K562 (cell line): ENCODE data around the gene KCNJ4. TPM values are rescaled to one million over a fixed set of nuclear protein-coding genes. Genes with fewer than 3 reads are reported as not detected.

Source experiments
- ATAC-seq: fragments of 200-7000 bp; cut with Tn5 transposase; 3 replicates; pipeline ENCODE4 v1.9.1; 2020; ENCODE audit warnings: moderate library complexity
- BruUV-seq: library from RNA; stranded (reverse); fragments of 400-500 nt; replicated peaks from 2 replicates; lab custom pipeline; 2021; lab: Mats Ljungman, UMichigan
- CTCF ChIA-PET: fragments of 300-600 bp; formaldehyde crosslinking; extraction: SDS; loops from one replicate; lab custom pipeline; 2021; ENCODE audit warnings: low intra/inter-chr PET ratio; lab: Yijun Ruan, JAX
- POLR2A ChIA-PET: fragments of 300-600, 350-650 bp; sonication (Branson Sonifier 250); formaldehyde crosslinking; extraction: SDS; loops from one replicate; lab custom pipeline; 2021; ENCODE audit warnings: antibody characterized with exemption, inconsistent platforms; lab: Yijun Ruan, JAX
- DNase-seq, 4 experiments: peaks; one replicate each; pipeline versions ENCODE4 v3.0.0 to v3.0.0-alpha.2; 2011 to 2018; ENCODE audit warnings: low spot score in 3 of 4, mixed read lengths in 3 of 4; ENCODE audit errors: extremely low read depth in 1 of 4
- FAIRE-seq: peaks from 2 replicates; lab custom pipeline; 2011; peaks lifted over from hg19 to GRCh38; lab: Jason Lieb, UNC
- H2AFZ ChIP-seq: 2 replicates; pipeline ENCODE4 v1.6.0; 2011; ENCODE audit warnings: low read depth, low read length, control low read depth, inconsistent platforms
- H3K27ac ChIP-seq: fragments of 200-600 bp; 3 replicates; pipeline ENCODE4 v1.8.0; 2011; ENCODE audit warnings: low read depth, mild to moderate bottlenecking, control low read depth, inconsistent platforms, low read length, moderate library complexity, mixed read lengths; ENCODE audit errors: extremely low read depth
- H3K27me3 ChIP-seq, 2 experiments: fragments of 300-600 bp in 1 of 2; 2 replicates in 1 of 2; 3 replicates in 1 of 2; pipeline versions ENCODE4 v1.6.0 to v1.8.0; 2011; ENCODE audit warnings: inconsistent platforms in 2 of 2, low read length in 2 of 2, mild to moderate bottlenecking in 1 of 2, mixed read lengths in 1 of 2, moderate library complexity in 1 of 2; ENCODE audit not compliant: control insufficient read depth in 2 of 2, insufficient read depth in 2 of 2
- H3K36me3 ChIP-seq: fragments of 300-600 bp; 3 replicates; pipeline ENCODE4 v1.8.0; 2011; ENCODE audit warnings: mild to moderate bottlenecking, low read length, inconsistent platforms; ENCODE audit not compliant: control insufficient read depth, insufficient read depth
- H3K4me1 ChIP-seq, 2 experiments: fragments of 200-600 bp in 1 of 2; replicated peaks in 1 of 2; 2 replicates in 1 of 2; 3 replicates in 1 of 2; pipeline versions ENCODE4 v1.5.1 to v1.8.0; 2011; ENCODE audit warnings: inconsistent platforms in 2 of 2, low read length in 2 of 2, mild to moderate bottlenecking in 1 of 2, mixed read lengths in 1 of 2, moderate library complexity in 1 of 2; ENCODE audit not compliant: control insufficient read depth in 2 of 2, insufficient read depth in 2 of 2
- H3K4me2 ChIP-seq: 2 replicates; pipeline ENCODE4 v1.6.1; 2011; ENCODE audit warnings: low read length, control low read depth, inconsistent platforms, mixed read lengths; ENCODE audit not compliant: insufficient read depth
- H3K4me3 ChIP-seq: fragments of 200-600 bp; sonication (generic), shearing (Covaris generic); 2 replicates; pipeline ENCODE4 v1.5.1; 2016; ENCODE audit warnings: control low read depth, inconsistent platforms
- H3K79me2 ChIP-seq: fragments of 200-600 bp; 3 replicates; pipeline ENCODE4 v1.8.0; 2011; ENCODE audit warnings: low read length, inconsistent platforms; ENCODE audit not compliant: control insufficient read depth, insufficient read depth
- H3K9ac ChIP-seq, 2 experiments: 2 replicates each; pipeline versions ENCODE4 v1.6.0 to v1.6.1; 2011; ENCODE audit warnings: low read depth in 2 of 2, low read length in 2 of 2, control low read depth in 1 of 2, inconsistent platforms in 1 of 2, mild to moderate bottlenecking in 1 of 2, mixed read lengths in 1 of 2; ENCODE audit not compliant: insufficient read depth in 1 of 2
- H3K9me1 ChIP-seq: one replicate; pipeline ENCODE4 v1.6.0; 2011; ENCODE audit warnings: inconsistent platforms, mild to moderate bottlenecking, low read length, moderate library complexity; ENCODE audit not compliant: control insufficient read depth, insufficient read depth
- H3K9me3 ChIP-seq: replicated peaks from 2 replicates; pipeline ENCODE4 v1.5.1; 2011; ENCODE audit warnings: low read depth, low read length, inconsistent platforms; ENCODE audit not compliant: control insufficient read depth, insufficient read depth
- H4K20me1 ChIP-seq: replicated peaks from 2 replicates; pipeline ENCODE4 v1.6.1; 2011; ENCODE audit warnings: low read length, inconsistent platforms, mixed read lengths; ENCODE audit not compliant: control insufficient read depth, insufficient read depth
- CSDE1 ChIP-seq, 2 experiments: fragments of 450-650 bp; IDR thresholded peaks; 2 replicates each; pipeline ENCODE4 v1.6.1; 2016; ENCODE audit warnings: mild to moderate bottlenecking in 1 of 2
- ELF1 ChIP-seq: fragments of 200-800 bp; sonication (Bioruptor generic); IDR thresholded peaks from 2 replicates; pipeline ENCODE4 v1.6.1; 2016; ENCODE audit warnings: missing genetic modification characterization, missing compliant biosample characterization
- ETV6 ChIP-seq, 3 experiments: fragments of 150-350 bp in 1 of 3; sonication (generic) in 1 of 3; formaldehyde crosslinking in 1 of 3; IDR thresholded peaks; 2 replicates each; pipeline versions ENCODE4 v1.6.1 to v1.8.0; 2014 to 2022; ENCODE audit warnings: borderline replicate concordance in 2 of 3, low read depth in 2 of 3, antibody characterized with exemption in 1 of 3, low read length in 1 of 3, mild to moderate bottlenecking in 1 of 3, missing genetic modification reagents in 1 of 3
- KHSRP ChIP-seq: fragments of 450-650 bp; IDR thresholded peaks from 2 replicates; pipeline ENCODE4 v1.6.1; 2017
- MEF2D ChIP-seq: conservative IDR thresholded peaks from 2 replicates; pipeline ENCODE4 v1.6.1; 2016; ENCODE audit warnings: low read depth, missing genetic modification characterization, missing compliant biosample characterization
- NFIC ChIP-seq: fragments of 450-650 bp; IDR thresholded peaks from 2 replicates; pipeline ENCODE4 v1.6.1; 2017; ENCODE audit warnings: mild to moderate bottlenecking, inconsistent platforms
- SMAD1 ChIP-seq: fragments of 150-350 bp; IDR thresholded peaks from 2 replicates; pipeline ENCODE4 v1.6.1; 2014; ENCODE audit warnings: low read length, low read depth; ENCODE audit not compliant: partially characterized antibody
- ZNF316 ChIP-seq: fragments of 450-650 bp; IDR thresholded peaks from 2 replicates; pipeline ENCODE4 v1.6.1; 2016
- ZNF347 ChIP-seq: fragments of 450-650 bp; formaldehyde crosslinking; IDR thresholded peaks from 2 replicates; pipeline ENCODE4 v1.4.0; 2020; ENCODE audit warnings: low read depth, mild to moderate bottlenecking, moderate library complexity
- ZNF384 ChIP-seq: IDR thresholded peaks from 2 replicates; pipeline ENCODE4 v1.6.1; 2012; ENCODE audit warnings: low read depth, low read length, improper control_type of control experiment
- ZNF436 ChIP-seq: fragments of 250-450, 450-650 bp; sonication (Bioruptor Pico); formaldehyde crosslinking; IDR thresholded peaks from 2 replicates; pipeline ENCODE4 v1.7.0; 2020; ENCODE audit warnings: mild to moderate bottlenecking
- WGBS: fragments of 100-300 bp; shearing (Covaris generic); methylation state at CpG from one replicate; pipeline ENCODE4 v1.1.6; 2016; ENCODE audit warnings: low coverage, mixed read lengths; ENCODE audit not compliant: insufficient coverage; ENCODE audit errors: missing lambda C conversion rate; 5-methylcytosine and 5-hydroxymethylcytosine counted together
- in situ Hi-C: fragments of 300-500 bp; cut with MboI; formaldehyde crosslinking; loops from 4 replicates; pipeline ENCODE4 v1.15.0; 2018; ENCODE audit warnings: inconsistent platforms, mixed read lengths
- intact Hi-C: fragments of 100-400 bp; cut with micrococcal nuclease; formaldehyde crosslinking; loops from 2 replicates; pipeline ENCODE4 v1.14.2; 2022
- polyA plus RNA-seq, 8 experiments: library from polyadenylated mRNA; depleted of rRNA in 4 of 8; stranded (reverse) in 5 of 8; unstranded in 3 of 8; fragments of >200 nt; fragmentation: Nextera tagmentation in 2 of 8; fragmentation: Illumina TruSeq in 1 of 8; extraction: Ambion mirVana in 2 of 8; extraction: Trizol in 1 of 8; gene quantifications; 2 replicates each; pipeline versions ENCODE4 v1.2.1 to v1.2.3, GENCODE V29; 2011 to 2014; ENCODE audit warnings: inconsistent platforms in 1 of 8, missing spikeins in 1 of 8
- total RNA-seq, 7 experiments: library from RNA; depleted of rRNA in 6 of 7; stranded (reverse); fragments of >200 nt in 6 of 7; fragmentation: Illumina TruSeq in 2 of 7; extraction: Trizol in 2 of 7; gene quantifications; 2 replicates each; pipeline versions ENCODE4 v1.2.1 to v1.2.3, GENCODE V29; 2011 to 2021; ENCODE audit warnings: low replicate concordance in 1 of 7
- TF ChIP-seq, protein P1 (sequence below), 2 experiments: IDR thresholded peaks in 1 of 2; conservative IDR thresholded peaks in 1 of 2; 2 replicates each; pipeline ENCODE4 v1.6.1; 2016; ENCODE audit warnings: low read depth in 2 of 2, mild to moderate bottlenecking in 1 of 2, missing compliant biosample characterization in 1 of 2, missing genetic modification characterization in 1 of 2, moderate library complexity in 1 of 2

KCNJ4 gene
- total and polyA plus RNA-seq, 9 of the 15 experiments (the other 6 are each of a cell fraction or from before 2014, with no cell fraction given) = 0.07 to 0.55 (median 0.09) TPM; not detected in 4

GRCh38 chr22:38422611-38423511 is 32.1 kb downstream of the KCNJ4 start:
- Histone ChIP-seq H3K4me2 (no peak overlapping the region; the same call in 1 of the 2 replicates), H3K9ac (peak overlapping the region in 1 of 2 experiments; percentile 68; a peak in 1 of 4 replicates), H3K79me2 (no peaks in the 10 kb centered on the region), H3K27ac (no peak overlapping the region; the same call in 2 of the 3 replicates), H3K27me3 (no peaks in the 10 kb centered on the region), H3K4me1 (peaks cover 3 to 33% of the 10 kb centered on the region in 2 experiments; a peak in 3 of 5 replicates)
- in situ Hi-C loops = no loop called here
- WGBS = 48% methylated on average over 6 of the region's 21 CpGs
- peak; percentile 53 for ATAC-seq
- intact Hi-C loops = no loop called here
- TF ChIP-seq ETV6 (IDR thresholded peaks at IDR 0.05; ENCODE audit: borderline replicate concordance in 1 of 2, low read depth in 2 of 2, low read length in 1 of 2) = peak in 1 of 2 experiments; percentile 46; a peak in 1 of 4 replicates
- no peak for TF ChIP-seq ETV6 (CRISPR knock-in tag; IDR thresholded peaks at IDR 0.05; ENCODE audit: borderline replicate concordance)
- TF ChIP-seq, protein P1, sequence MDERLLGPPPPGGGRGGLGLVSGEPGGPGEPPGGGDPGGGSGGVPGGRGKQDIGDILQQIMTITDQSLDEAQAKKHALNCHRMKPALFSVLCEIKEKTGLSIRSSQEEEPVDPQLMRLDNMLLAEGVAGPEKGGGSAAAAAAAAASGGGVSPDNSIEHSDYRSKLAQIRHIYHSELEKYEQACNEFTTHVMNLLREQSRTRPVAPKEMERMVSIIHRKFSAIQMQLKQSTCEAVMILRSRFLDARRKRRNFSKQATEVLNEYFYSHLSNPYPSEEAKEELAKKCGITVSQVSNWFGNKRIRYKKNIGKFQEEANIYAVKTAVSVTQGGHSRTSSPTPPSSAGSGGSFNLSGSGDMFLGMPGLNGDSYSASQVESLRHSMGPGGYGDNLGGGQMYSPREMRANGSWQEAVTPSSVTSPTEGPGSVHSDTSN (CRISPR knock-in tag; IDR thresholded peaks at IDR 0.05; ENCODE audit: low read depth) = no peak
- TF ChIP-seq, protein P1 (tag; conservative IDR thresholded peaks at IDR 0.05; ENCODE audit: low read depth) = no peak
- no peak for TF ChIP-seq ZNF436 (CRISPR knock-in tag)
- no peak for TF ChIP-seq CSDE1 (IDR thresholded peaks at IDR 0.05)
- no peak for TF ChIP-seq MEF2D (tag)
- no peak for TF ChIP-seq SMAD1
- no peak for TF ChIP-seq ZNF316
- peak; percentile 10; the same call in 1 of the 2 replicates for TF ChIP-seq ELF1 (tag)
- TF ChIP-seq ZNF347 (CRISPR knock-in tag) = no peak
- TF ChIP-seq ZNF384 = no peak
- peak; percentile 79 for TF ChIP-seq NFIC
- TF ChIP-seq KHSRP = no peak
- TF ChIP-seq, all 486 proteins: peak for 3
- peak in 2 of 4 experiments; percentile 25 to 26 for DNase-seq
- POLR2A ChIA-PET = interaction anchor here (0.6 kb wide), 3 partner anchors 12 to 146 kb away, joined by 3 to 5 read pairs (median 3); no protein-coding TSS in a partner anchor
- Histone ChIP-seq H3K4me3 (no peak overlapping the region), H3K9me3 (no peaks in the 10 kb centered on the region), H4K20me1 (no peaks in the 10 kb centered on the region), H3K9me1 (no peaks in the 10 kb centered on the region), H2AFZ (peak overlapping the region; percentile 80), H3K36me3 (no peaks in the 10 kb centered on the region)
- CTCF ChIA-PET = no interaction called here
- BruUV-seq = no TSS peak
- FAIRE-seq = no peak
